ENCODE results near the gene GAS7. TPM values are rescaled to one million over a fixed set of nuclear protein-coding genes. Genes with fewer than 3 reads are reported as not detected.

GAS7 gene
- total and polyA plus RNA-seq, 2 of the 13 experiments (the other 11 are each of a cell fraction or from before 2014, with no cell fraction given) = 1.0 to 5.2 TPM

DNA sequence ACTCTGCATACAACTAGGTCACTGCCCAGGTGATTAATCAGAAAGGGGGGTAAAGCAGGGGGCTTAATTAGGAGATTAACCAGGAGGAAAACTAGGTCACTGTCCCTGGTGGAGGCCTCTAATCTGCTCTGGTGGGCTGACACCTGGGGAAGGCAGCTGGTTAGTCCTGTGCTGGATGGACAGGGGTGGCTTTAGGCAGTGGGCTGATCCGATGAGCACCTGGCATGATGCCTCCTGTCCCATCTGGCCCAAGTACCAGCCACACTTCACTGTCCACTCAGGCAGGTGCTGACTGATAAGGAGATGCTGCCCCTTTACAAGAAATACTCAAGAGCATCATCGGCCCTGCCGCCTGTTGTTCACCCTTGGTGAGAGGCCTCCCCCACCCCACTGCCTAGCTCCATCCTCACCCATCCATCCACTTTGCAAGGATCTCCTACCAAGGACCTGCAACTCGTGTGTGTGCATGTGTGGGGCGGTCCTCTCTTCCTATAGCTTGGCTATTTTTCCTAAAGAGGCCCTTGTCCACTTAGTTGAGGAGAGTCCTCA lies 279.5 kb downstream of the GAS7 start:
- intact Hi-C loops (cut with micrococcal nuclease; ENCODE audit: unreplicated experiment) = no loop called here
- BruUV-seq (replicated peaks) = no TSS peak
- no peak overlapping the region for H3K4me2 ChIP-seq (ENCODE audit: low read depth, low read length)
- no peak overlapping the region for H3K4me3 ChIP-seq (replicated peaks in 1 of 3; ENCODE audit: insufficient read depth in 1 of 3, low read depth in 2 of 3, low read length in 3 of 3)
- no peak for DNase-seq (ENCODE audit: low spot score)
- H3K27ac ChIP-seq (ENCODE audit: extremely low read length, insufficient read depth, low read length) = no peak overlapping the region
- peaks cover 2 to 23% of the 10 kb centered on the region in 2 experiments; a peak in 3 of 5 replicates for H3K27me3 ChIP-seq (ENCODE audit: control insufficient read depth in 1 of 2, insufficient read depth in 2 of 2, low read length in 2 of 2)
- ATAC-seq = no peak
- CTCF ChIA-PET (ENCODE audit: low intra/inter-chr PET ratio, low total read pairs) = no interaction called here
- no peaks in the 10 kb centered on the region for H3K79me2 ChIP-seq (ENCODE audit: insufficient read depth, low read length)
- H2AFZ ChIP-seq (ENCODE audit: low read length) = no peak overlapping the region
- H4K20me1 ChIP-seq (ENCODE audit: insufficient read depth, low read length) = no peaks in the 10 kb centered on the region
- TF ChIP-seq CREM (IDR thresholded peaks at IDR 0.05) (no peak), CREM (CRISPR knock-in tag; IDR thresholded peaks at IDR 0.05) (no peak), PHF21A (CRISPR knock-in tag; IDR thresholded peaks at IDR 0.05) (no peak), AHR (CRISPR knock-in tag; IDR thresholded peaks at IDR 0.05) (no peak), RBM39 (IDR thresholded peaks at IDR 0.05; ENCODE audit: low read depth, low read length, poor library complexity, severe bottlenecking) (no peak), ZNF619 (CRISPR knock-in tag; IDR thresholded peaks at IDR 0.05) (no peak), ZNF292 (CRISPR knock-in tag; IDR thresholded peaks at IDR 0.05; ENCODE audit: borderline replicate concordance, low read depth) (no peak), CEBPG (CRISPR knock-in tag; IDR thresholded peaks at IDR 0.05) (no peak), KDM6A (CRISPR knock-in tag; IDR thresholded peaks at IDR 0.05; ENCODE audit: low read depth) (no peak), SMAD1 (CRISPR knock-in tag; IDR thresholded peaks at IDR 0.05; ENCODE audit: borderline replicate concordance, low read depth) (no peak), FOXJ3 (CRISPR knock-in tag; IDR thresholded peaks at IDR 0.05; ENCODE audit: borderline replicate concordance) (no peak)
- TF ChIP-seq, protein P1, sequence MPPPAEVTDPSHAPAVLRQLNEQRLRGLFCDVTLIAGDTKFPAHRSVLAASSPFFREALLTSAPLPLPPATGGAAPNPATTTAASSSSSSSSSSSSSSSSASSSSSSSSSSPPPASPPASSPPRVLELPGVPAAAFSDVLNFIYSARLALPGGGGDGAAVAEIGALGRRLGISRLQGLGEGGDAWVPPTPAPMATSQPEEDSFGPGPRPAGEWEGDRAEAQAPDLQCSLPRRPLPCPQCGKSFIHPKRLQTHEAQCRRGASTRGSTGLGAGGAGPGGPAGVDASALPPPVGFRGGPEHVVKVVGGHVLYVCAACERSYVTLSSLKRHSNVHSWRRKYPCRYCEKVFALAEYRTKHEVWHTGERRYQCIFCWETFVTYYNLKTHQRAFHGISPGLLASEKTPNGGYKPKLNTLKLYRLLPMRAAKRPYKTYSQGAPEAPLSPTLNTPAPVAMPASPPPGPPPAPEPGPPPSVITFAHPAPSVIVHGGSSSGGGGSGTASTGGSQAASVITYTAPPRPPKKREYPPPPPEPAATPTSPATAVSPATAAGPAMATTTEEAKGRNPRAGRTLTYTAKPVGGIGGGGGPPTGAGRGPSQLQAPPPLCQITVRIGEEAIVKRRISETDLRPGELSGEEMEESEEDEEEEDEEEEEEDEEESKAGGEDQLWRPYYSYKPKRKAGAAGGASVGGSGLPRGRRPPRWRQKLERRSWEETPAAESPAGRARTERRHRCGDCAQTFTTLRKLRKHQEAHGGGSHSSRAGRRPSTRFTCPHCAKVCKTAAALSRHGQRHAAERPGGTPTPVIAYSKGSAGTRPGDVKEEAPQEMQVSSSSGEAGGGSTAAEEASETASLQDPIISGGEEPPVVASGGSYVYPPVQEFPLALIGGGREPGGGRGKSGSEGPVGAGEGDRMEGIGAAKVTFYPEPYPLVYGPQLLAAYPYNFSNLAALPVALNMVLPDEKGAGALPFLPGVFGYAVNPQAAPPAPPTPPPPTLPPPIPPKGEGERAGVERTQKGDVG (CRISPR knock-in tag; IDR thresholded peaks at IDR 0.05; ENCODE audit: borderline replicate concordance) = no peak
- TF ChIP-seq, protein P2, sequence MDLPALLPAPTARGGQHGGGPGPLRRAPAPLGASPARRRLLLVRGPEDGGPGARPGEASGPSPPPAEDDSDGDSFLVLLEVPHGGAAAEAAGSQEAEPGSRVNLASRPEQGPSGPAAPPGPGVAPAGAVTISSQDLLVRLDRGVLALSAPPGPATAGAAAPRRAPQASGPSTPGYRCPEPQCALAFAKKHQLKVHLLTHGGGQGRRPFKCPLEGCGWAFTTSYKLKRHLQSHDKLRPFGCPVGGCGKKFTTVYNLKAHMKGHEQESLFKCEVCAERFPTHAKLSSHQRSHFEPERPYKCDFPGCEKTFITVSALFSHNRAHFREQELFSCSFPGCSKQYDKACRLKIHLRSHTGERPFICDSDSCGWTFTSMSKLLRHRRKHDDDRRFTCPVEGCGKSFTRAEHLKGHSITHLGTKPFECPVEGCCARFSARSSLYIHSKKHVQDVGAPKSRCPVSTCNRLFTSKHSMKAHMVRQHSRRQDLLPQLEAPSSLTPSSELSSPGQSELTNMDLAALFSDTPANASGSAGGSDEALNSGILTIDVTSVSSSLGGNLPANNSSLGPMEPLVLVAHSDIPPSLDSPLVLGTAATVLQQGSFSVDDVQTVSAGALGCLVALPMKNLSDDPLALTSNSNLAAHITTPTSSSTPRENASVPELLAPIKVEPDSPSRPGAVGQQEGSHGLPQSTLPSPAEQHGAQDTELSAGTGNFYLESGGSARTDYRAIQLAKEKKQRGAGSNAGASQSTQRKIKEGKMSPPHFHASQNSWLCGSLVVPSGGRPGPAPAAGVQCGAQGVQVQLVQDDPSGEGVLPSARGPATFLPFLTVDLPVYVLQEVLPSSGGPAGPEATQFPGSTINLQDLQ (CRISPR knock-in tag; IDR thresholded peaks at IDR 0.05) = no peak
- TF ChIP-seq, protein P3, sequence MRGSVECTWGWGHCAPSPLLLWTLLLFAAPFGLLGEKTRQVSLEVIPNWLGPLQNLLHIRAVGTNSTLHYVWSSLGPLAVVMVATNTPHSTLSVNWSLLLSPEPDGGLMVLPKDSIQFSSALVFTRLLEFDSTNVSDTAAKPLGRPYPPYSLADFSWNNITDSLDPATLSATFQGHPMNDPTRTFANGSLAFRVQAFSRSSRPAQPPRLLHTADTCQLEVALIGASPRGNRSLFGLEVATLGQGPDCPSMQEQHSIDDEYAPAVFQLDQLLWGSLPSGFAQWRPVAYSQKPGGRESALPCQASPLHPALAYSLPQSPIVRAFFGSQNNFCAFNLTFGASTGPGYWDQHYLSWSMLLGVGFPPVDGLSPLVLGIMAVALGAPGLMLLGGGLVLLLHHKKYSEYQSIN (CRISPR knock-in tag; IDR thresholded peaks at IDR 0.05; ENCODE audit: borderline replicate concordance) = no peak
- H3K36me3 ChIP-seq (replicated peaks in 1 of 2; ENCODE audit: control insufficient read depth in 1 of 2, insufficient read depth in 2 of 2, low read length in 2 of 2) = no peaks in the 10 kb centered on the region
- in situ Hi-C loops (cut with HindIII; ENCODE audit: extremely low pct_ligation_motif_present, low pct_unique_long_range_greater_than_20kb) = no loop called here
- no peaks in the 10 kb centered on the region for H3K9me3 ChIP-seq (ENCODE audit: low read length)
- no peak overlapping the region for H3K9ac ChIP-seq (ENCODE audit: insufficient read depth, low read depth, low read length)
- POLR2A ChIA-PET = no interaction called here
- FAIRE-seq = no peak
- H3K4me1 ChIP-seq (ENCODE audit: insufficient read depth, low read length) = no peaks in the 10 kb centered on the region
- WGBS (ENCODE audit: low lambda C conversion rate) = no CpG with 5 or more reads among the region's 5 CpGs
